Epithelial cell of proximal tubule (primary cell): ENCODE data around the gene THRSP. TPM values are rescaled to one million over a fixed set of nuclear protein-coding genes. Genes with fewer than 3 reads are reported as not detected.

Source experiments
- DNase-seq: peaks from one replicate; pipeline ENCODE4 v3.0.0-alpha.2; 2011; ENCODE audit warnings: low read depth
- H3K4me3 ChIP-seq: 2 replicates; pipeline ENCODE4 v1.5.1; 2011; ENCODE audit warnings: low read depth, mild to moderate bottlenecking, low read length
- CTCF ChIP-seq: conservative IDR thresholded peaks from 2 replicates; pipeline ENCODE4 v1.5.1; 2012; ENCODE audit warnings: low read depth, mild to moderate bottlenecking, low read length
- total RNA-seq: library from RNA; depleted of rRNA; stranded (reverse); fragments of >200 nt; gene quantifications from 2 replicates; pipeline ENCODE4 v1.2.3, GENCODE V29; 2015

The THRSP gene
- total RNA-seq, 1 donor from 2014 or later: not detected

DNA sequence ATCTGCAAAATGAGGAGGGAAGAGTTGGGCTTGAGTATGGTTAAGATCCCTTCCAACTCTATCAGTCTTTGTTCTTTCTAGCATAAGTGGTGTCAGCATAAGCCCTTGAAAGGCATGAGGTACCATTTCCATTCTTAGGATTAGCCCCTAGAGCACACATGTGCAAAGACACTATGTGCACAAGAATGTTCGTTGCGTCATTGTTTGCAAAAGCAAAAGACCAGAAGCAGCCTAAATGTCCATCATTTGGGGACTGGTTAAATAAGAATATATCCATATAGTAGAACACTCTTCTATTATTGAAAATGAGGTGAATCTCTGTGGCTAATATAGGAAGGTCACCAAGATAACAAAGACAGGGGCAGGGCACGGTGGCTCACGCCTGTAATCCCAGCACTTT lies 30.6 kb upstream of the THRSP start:
- no peak overlapping the region for H3K4me3 ChIP-seq
- TF ChIP-seq CTCF: no peak
- DNase-seq: no peak

GRCh38 chr11:78034623-78035022 lies 29.0 kb upstream of the THRSP start:
- H3K4me3 ChIP-seq: no peak overlapping the region
- DNase-seq: no peak
- TF ChIP-seq CTCF: no peak

- H3K4me3 ChIP-seq: no peak overlapping the region
- TF ChIP-seq CTCF: no peak
- no peak for DNase-seq
Measured at GRCh38 chr11:78036313-78036712, 27.3 kb upstream of the THRSP start.

- TF ChIP-seq CTCF: no peak
- no peak for DNase-seq
- no peak overlapping the region for H3K4me3 ChIP-seq
Measured at GRCh38 chr11:78037056-78037455, 26.6 kb upstream of the THRSP start.

DNA sequence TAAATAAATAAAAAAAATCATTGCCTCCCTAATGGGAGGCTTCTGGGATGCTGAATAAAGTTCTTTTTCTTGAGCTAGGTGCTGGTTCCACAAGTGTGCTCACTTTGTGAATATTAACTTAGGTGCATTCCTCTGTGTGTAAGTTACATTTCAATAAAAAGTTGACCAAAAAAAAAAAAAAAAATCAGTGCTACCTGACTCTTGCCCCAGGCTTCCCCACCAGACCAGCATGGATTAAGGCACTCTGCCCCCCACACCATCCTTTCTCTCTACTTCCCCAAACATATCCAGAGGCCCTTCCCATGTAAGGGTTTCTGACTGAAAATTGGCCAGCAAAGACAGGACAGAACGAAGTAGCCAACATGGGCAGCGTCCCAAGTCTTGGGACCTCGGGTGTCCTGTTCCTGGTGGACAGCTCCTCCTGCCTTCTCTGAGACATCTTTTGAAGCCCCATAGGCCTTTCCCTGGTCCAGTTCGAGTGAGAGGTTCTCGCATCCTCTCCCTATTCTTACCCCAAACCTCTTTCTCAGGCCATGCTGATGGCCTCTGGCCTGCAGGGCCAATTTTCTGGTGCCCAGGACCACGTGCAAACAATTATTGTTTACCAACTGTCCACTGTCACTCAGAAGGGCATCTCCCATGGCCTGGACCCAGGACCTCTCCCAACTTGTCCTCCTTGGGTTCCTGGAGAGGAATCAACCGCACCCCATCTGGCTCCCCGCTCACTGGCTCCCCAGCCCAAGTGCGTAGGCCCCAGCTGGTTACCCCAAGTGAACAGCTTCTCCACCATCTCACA lies 25.6 kb upstream of the THRSP start:
- no peak overlapping the region for H3K4me3 ChIP-seq
- TF ChIP-seq CTCF: no peak
- no peak for DNase-seq

DNA sequence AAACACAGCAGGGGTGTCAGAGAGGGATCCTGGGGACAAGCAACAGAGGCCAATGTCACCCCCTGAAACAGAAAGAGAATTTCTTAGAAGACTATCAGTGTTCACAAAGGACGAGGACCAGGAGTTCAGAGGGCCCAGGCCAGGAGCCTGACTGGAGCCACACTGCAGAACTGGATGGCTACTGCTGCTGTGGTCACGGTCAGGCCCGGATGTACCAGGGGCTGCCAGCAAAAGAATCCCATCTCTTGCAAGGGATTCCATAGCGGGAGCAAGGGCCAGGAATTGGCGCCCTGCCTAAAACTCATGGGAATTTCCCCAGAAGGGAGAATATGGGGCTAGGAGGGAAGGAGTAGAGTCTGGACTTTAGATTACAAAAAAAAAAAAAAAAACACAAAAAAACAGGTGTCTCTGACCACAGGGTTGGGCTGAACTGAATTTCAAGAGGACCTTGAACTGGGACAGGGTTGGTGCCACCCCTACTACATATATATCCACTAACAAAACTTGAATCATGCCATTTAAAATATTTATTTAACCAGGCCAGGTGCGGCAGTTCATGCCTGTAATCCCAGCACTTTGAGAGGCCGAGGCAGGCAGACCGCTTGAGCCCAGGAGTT lies 24.9 kb upstream of the THRSP start:
- H3K4me3 ChIP-seq: no peak overlapping the region
- DNase-seq: no peak
- TF ChIP-seq CTCF: no peak
